Measurements from ENCODE around the gene SNCG.
"Not testable (repeated sequence)": the region's sequence is repeated elsewhere in the genome, so short reads cannot be mapped to it uniquely, and the experiment has no call there.

The SNCG gene

GRCh38 chr10:86958116-86958900, at the start of gene SNCG:
TSS of gene SNCG (plus strand) at chr10:86958599. CDS start at chr10:86958698, 99 bp downstream.
- DNase-seq: no peak

DNA sequence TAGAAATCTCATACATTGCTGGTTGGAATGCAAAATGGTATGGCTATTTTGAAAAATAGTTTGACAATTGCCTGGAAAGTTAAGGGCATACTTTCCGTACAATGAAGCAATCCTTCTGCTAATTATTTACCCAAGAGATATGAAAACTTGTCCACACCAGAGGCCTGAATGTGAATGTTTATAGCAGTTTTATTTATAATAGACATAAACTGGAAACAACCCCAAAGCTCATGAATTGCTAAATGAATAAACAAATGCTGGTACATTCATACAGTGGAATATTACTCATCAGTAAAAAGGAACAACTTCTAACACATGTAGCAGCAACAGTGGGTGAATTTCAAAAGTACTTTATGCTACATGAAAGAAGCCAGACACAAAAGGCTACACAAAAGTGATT, 43.7 kb upstream of the SNCG start:
- no peak for DNase-seq

- peak in 1 of 14 donors; percentile 42 for DNase-seq
These were observed 40.4 kb upstream of the SNCG start for GRCh38 chr10:86918022-86918471.

- DNase-seq: peak in 1 of 14 donors; percentile 21
These were observed 35.8 kb upstream of the SNCG start for GRCh38 chr10:86922553-86922961.

- DNase-seq: peak in 1 of 14 donors; percentile 27
These were observed 28.7 kb upstream of the SNCG start for GRCh38 chr10:86929468-86930380.

GRCh38 chr10:86931872-86932271, 26.5 kb upstream of the SNCG start:
- DNase-seq: no peak

GRCh38 chr10:86932674-86933073, 25.7 kb upstream of the SNCG start:
- DNase-seq: no peak

DNA sequence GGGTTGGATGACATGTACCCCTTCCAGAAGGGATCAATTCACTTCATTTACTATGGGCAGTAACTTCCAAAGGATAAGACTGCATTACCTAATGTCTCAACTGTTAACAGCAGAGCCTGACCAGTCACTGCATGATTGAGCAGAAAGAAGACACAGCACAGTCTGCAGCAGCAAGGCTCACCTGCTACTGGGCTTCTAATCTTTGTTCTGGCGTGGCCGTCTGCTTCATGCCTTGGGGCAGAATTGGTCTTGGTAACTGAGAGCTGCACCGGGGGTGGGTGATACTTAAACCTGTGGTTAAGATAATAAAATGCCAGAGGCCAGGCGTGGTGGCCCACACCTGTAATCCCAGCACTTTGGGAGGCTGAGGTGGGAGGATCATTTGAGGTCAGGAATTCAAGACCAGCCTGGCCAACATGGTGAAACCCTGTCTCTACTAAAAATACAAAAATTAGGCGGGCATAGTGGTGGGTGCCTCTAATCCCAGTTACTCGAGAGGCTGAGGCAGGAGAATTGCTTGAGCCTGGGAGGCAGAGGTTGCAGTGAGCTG, 24.2 kb upstream of the SNCG start:
- not testable (repeated sequence) for DNase-seq

DNA sequence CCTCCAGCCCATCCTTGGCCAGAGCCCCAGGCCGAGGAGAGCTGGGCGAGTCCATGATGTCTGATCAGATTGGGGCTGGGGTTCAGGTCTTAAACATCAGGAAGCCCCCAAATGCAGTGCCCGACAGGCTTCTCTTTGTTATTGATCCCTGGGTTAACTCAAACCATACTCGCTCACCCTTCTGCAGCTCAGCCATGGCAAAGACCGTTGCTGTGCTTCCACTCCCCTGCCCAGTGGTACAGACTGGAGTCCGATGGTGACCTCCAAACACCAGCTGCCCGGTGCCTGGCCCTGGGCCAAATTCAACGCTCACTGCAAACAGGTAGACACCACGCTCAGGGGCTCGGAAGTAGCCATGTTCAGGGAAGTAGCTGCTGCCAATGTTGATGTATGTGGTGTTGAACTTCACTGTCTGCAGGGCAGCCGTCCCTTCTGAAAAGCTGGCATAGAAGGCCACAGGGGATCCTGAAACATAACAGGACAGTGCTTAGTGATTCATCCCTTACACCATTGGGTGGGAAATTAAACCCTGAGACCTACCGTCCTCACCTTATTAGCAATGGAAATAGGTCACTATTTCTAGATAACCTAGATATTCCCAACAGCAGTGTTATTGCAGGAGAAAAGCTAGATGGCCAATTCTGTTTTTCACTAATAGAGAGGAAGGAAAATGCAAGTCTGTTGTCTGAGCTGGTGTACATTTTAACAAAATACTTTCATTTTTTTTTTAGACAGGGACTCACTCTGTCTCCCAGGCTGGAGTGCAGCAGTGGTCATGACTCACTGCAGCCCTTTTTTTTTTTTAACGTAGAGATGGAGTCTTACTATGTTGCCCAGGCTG, 21.5 kb upstream of the SNCG start:
- no peak for DNase-seq

DNA sequence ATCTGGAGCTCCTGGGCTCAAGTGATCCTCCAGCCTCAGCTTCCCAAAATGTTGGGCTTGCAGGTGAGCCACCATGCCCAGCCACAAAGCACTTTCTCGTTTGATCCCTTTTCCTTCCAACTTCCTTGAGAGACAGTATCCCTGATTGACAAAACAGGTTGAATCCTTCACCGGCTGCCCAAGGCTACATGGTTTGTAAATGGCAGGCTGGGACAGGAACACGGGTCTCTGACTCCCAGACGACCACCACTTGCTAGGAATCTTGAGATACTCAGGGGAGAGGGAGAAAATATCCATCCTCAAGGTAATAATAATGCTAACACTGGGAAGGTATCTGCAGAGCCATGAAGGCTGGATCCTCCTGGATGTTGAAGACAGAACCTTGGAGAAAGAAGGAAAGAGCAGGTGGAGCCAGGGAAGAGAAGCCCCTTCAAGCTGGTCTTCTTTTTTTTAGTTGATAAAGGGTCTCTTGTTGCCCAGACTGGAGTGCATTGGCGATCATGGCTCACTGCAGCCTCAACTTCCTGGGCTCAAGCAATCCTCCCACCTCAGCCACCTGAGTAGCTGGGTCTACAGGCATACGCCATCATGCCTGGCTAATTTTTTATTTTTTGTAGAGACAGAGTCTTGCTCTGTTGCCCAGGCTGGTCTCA, 20.8 kb upstream of the SNCG start:
- no peak for DNase-seq

GRCh38 chr10:86938260-86938659, 20.1 kb upstream of the SNCG start:
- no peak for DNase-seq

- DNase-seq: not testable (repeated sequence)
These were observed 18.3 kb upstream of the SNCG start for GRCh38 chr10:86940076-86940475.

DNA sequence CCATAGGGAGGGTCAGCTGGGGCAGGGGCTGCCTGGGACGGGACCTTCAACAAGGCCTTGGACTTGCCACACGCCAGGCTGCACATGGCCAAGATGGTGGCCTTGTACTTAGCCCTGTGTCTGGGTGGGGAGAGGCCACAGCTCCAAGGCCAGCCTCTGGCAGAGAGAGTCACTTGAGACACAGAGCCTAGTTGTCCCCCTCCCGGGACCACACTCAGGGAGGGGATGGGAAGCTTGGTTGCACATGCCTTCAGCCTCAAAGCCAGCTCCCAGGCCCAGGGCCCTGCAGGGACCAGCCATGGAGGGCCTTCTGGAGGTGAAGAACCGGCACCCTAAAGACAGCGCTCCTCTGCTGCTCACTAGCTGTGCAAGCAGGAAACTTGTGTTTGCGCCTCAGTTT, 17.7 kb upstream of the SNCG start:
- DNase-seq: no peak

GRCh38 chr10:86941426-86941825, 17.0 kb upstream of the SNCG start:
- no peak for DNase-seq

GRCh38 chr10:86941991-86942421, 16.4 kb upstream of the SNCG start:
- DNase-seq: no peak

DNA sequence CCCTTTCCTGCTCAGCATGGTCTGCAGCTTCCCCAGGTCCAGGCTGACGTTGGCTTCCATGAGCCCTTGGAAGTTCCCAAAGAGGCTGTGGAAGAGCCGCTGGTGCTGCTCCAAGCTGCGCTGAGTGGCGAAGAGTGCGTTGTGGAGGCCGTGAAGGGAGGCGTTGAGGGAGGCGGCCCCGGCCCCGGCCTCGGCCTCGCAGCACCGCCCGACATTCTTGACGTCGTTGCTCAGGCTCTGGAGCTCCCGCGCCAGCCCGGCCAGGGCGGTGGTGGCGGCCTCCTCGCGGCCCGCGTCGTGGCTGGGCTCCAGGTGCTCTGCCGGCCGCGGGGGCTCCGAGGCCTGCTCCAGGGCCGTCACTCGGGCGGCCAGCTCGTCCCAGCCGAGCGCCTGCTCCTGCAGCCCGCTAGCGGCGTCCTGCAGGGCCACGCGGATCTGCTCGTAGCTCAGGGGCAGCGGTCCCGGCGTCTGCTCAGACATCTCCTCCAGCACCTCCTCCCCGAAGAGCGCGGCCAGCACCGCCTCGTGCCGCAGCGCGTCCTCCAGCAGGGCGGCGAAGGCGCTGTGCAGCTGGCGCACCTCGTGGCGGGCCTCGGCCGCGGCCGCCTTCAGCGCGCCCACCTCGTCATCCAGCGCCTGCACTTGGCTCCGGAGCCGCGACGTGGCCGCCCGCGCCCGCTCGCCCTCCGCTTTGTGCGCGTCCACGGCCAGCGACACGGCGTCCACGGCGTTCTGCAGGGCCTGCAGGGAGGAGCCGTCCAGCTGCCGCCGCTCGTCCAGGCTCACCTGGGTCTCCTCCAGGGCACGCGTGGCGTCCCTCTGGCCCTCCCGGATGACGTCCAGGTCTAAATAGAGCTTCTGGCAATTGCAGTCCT, 15.7 kb upstream of the SNCG start:
- no peak for DNase-seq

GRCh38 chr10:86943316-86944030, 14.9 kb upstream of the SNCG start:
- no peak for DNase-seq

GRCh38 chr10:86944031-86944419, 14.4 kb upstream of the SNCG start:
- DNase-seq: no peak

DNA sequence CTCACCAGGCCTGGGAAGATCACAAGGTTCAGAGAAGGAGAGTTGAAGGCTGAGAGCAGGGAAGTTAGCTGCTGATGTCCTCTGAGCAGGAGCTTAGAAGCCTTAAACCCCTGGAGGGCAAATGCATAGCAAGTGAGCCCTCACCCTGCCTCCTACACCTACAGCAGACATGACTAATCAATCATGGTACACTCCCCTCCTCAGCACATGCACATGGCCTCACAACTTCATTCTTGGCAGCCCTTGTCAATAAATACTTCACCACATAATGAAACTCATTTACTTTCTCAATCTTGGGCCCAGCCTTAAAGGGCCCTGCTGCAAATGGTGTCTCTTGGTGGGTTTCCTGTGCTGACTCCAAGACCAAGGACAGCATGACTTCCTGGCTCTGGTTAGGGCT, 13.9 kb upstream of the SNCG start:
- DNase-seq: no peak

GRCh38 chr10:86944907-86945306, 13.5 kb upstream of the SNCG start:
- no peak for DNase-seq

All from C1 segment of cervical spinal cord (tissue), 14 donors.